K562 (cell line): ENCODE data around the gene ERVK3-1. TPM values are rescaled to one million over a fixed set of nuclear protein-coding genes. Genes with fewer than 3 reads are reported as not detected.

Experiments
- ATAC-seq: fragments of 200-7000 bp; cut with Tn5 transposase; 3 replicates; pipeline ENCODE4 v1.9.1; 2020; ENCODE audit warnings: moderate library complexity
- BruUV-seq: library from RNA; stranded (reverse); fragments of 400-500 nt; replicated peaks from 2 replicates; lab custom pipeline; 2021; lab: Mats Ljungman, UMichigan
- CTCF ChIA-PET: fragments of 300-600 bp; formaldehyde crosslinking; extraction: SDS; loops from one replicate; lab custom pipeline; 2021; ENCODE audit warnings: low intra/inter-chr PET ratio; lab: Yijun Ruan, JAX
- POLR2A ChIA-PET: fragments of 300-600, 350-650 bp; sonication (Branson Sonifier 250); formaldehyde crosslinking; extraction: SDS; loops from one replicate; lab custom pipeline; 2021; ENCODE audit warnings: antibody characterized with exemption, inconsistent platforms; lab: Yijun Ruan, JAX
- DNase-seq, 4 experiments: peaks; one replicate each; pipeline versions ENCODE4 v3.0.0 to v3.0.0-alpha.2; 2011 to 2018; ENCODE audit warnings: low spot score in 3 of 4, mixed read lengths in 3 of 4; ENCODE audit errors: extremely low read depth in 1 of 4
- FAIRE-seq: peaks from 2 replicates; lab custom pipeline; 2011; peaks lifted over from hg19 to GRCh38; lab: Jason Lieb, UNC
- H2AFZ ChIP-seq: 2 replicates; pipeline ENCODE4 v1.6.0; 2011; ENCODE audit warnings: low read depth, low read length, control low read depth, inconsistent platforms
- H3K27ac ChIP-seq: fragments of 200-600 bp; 3 replicates; pipeline ENCODE4 v1.8.0; 2011; ENCODE audit warnings: low read depth, mild to moderate bottlenecking, control low read depth, inconsistent platforms, low read length, moderate library complexity, mixed read lengths; ENCODE audit errors: extremely low read depth
- H3K27me3 ChIP-seq, 2 experiments: fragments of 300-600 bp in 1 of 2; 2 replicates in 1 of 2; 3 replicates in 1 of 2; pipeline versions ENCODE4 v1.6.0 to v1.8.0; 2011; ENCODE audit warnings: inconsistent platforms in 2 of 2, low read length in 2 of 2, mild to moderate bottlenecking in 1 of 2, mixed read lengths in 1 of 2, moderate library complexity in 1 of 2; ENCODE audit not compliant: control insufficient read depth in 2 of 2, insufficient read depth in 2 of 2
- H3K36me3 ChIP-seq: fragments of 300-600 bp; 3 replicates; pipeline ENCODE4 v1.8.0; 2011; ENCODE audit warnings: mild to moderate bottlenecking, low read length, inconsistent platforms; ENCODE audit not compliant: control insufficient read depth, insufficient read depth
- H3K4me1 ChIP-seq, 2 experiments: fragments of 200-600 bp in 1 of 2; replicated peaks in 1 of 2; 2 replicates in 1 of 2; 3 replicates in 1 of 2; pipeline versions ENCODE4 v1.5.1 to v1.8.0; 2011; ENCODE audit warnings: inconsistent platforms in 2 of 2, low read length in 2 of 2, mild to moderate bottlenecking in 1 of 2, mixed read lengths in 1 of 2, moderate library complexity in 1 of 2; ENCODE audit not compliant: control insufficient read depth in 2 of 2, insufficient read depth in 2 of 2
- H3K4me2 ChIP-seq: 2 replicates; pipeline ENCODE4 v1.6.1; 2011; ENCODE audit warnings: low read length, control low read depth, inconsistent platforms, mixed read lengths; ENCODE audit not compliant: insufficient read depth
- H3K4me3 ChIP-seq: fragments of 200-600 bp; sonication (generic), shearing (Covaris generic); 2 replicates; pipeline ENCODE4 v1.5.1; 2016; ENCODE audit warnings: control low read depth, inconsistent platforms
- H3K79me2 ChIP-seq: fragments of 200-600 bp; 3 replicates; pipeline ENCODE4 v1.8.0; 2011; ENCODE audit warnings: low read length, inconsistent platforms; ENCODE audit not compliant: control insufficient read depth, insufficient read depth
- H3K9ac ChIP-seq, 2 experiments: 2 replicates each; pipeline versions ENCODE4 v1.6.0 to v1.6.1; 2011; ENCODE audit warnings: low read depth in 2 of 2, low read length in 2 of 2, control low read depth in 1 of 2, inconsistent platforms in 1 of 2, mild to moderate bottlenecking in 1 of 2, mixed read lengths in 1 of 2; ENCODE audit not compliant: insufficient read depth in 1 of 2
- H3K9me1 ChIP-seq: one replicate; pipeline ENCODE4 v1.6.0; 2011; ENCODE audit warnings: inconsistent platforms, mild to moderate bottlenecking, low read length, moderate library complexity; ENCODE audit not compliant: control insufficient read depth, insufficient read depth
- H3K9me3 ChIP-seq: replicated peaks from 2 replicates; pipeline ENCODE4 v1.5.1; 2011; ENCODE audit warnings: low read depth, low read length, inconsistent platforms; ENCODE audit not compliant: control insufficient read depth, insufficient read depth
- H4K20me1 ChIP-seq: replicated peaks from 2 replicates; pipeline ENCODE4 v1.6.1; 2011; ENCODE audit warnings: low read length, inconsistent platforms, mixed read lengths; ENCODE audit not compliant: control insufficient read depth, insufficient read depth
- MAX ChIP-seq: sonication (generic); formaldehyde crosslinking; IDR thresholded peaks from 2 replicates; pipeline ENCODE4 v1.9.0; 2022; ENCODE audit warnings: mild to moderate bottlenecking, missing genetic modification reagents
- POLR2G ChIP-seq: fragments of 200-400 bp; formaldehyde crosslinking; IDR thresholded peaks from 2 replicates; pipeline ENCODE4 v1.6.1; 2017; ENCODE audit warnings: low read depth, mild to moderate bottlenecking, antibody characterized with exemption, low read length, moderate library complexity
- RBM15 ChIP-seq: fragments of 200-400 bp; formaldehyde crosslinking; IDR thresholded peaks from 2 replicates; pipeline ENCODE4 v1.6.1; 2018; ENCODE audit warnings: mild to moderate bottlenecking, low read length, moderate library complexity; ENCODE audit not compliant: insufficient read depth
- ZBTB26 ChIP-seq: fragments of 450-650 bp; formaldehyde crosslinking; IDR thresholded peaks from 2 replicates; pipeline ENCODE4 v1.4.0; 2022; ENCODE audit warnings: missing genetic modification characterization
- WGBS: fragments of 100-300 bp; shearing (Covaris generic); methylation state at CpG from one replicate; pipeline ENCODE4 v1.1.6; 2016; ENCODE audit warnings: low coverage, mixed read lengths; ENCODE audit not compliant: insufficient coverage; ENCODE audit errors: missing lambda C conversion rate; 5-methylcytosine and 5-hydroxymethylcytosine counted together
- in situ Hi-C: fragments of 300-500 bp; cut with MboI; formaldehyde crosslinking; loops from 4 replicates; pipeline ENCODE4 v1.15.0; 2018; ENCODE audit warnings: inconsistent platforms, mixed read lengths
- intact Hi-C: fragments of 100-400 bp; cut with micrococcal nuclease; formaldehyde crosslinking; loops from 2 replicates; pipeline ENCODE4 v1.14.2; 2022
- polyA plus RNA-seq, 8 experiments: library from polyadenylated mRNA; depleted of rRNA in 4 of 8; stranded (reverse) in 5 of 8; unstranded in 3 of 8; fragments of >200 nt; fragmentation: Nextera tagmentation in 2 of 8; fragmentation: Illumina TruSeq in 1 of 8; extraction: Ambion mirVana in 2 of 8; extraction: Trizol in 1 of 8; gene quantifications; 2 replicates each; pipeline versions ENCODE4 v1.2.1 to v1.2.3, GENCODE V29; 2011 to 2014; ENCODE audit warnings: inconsistent platforms in 1 of 8, missing spikeins in 1 of 8
- total RNA-seq, 7 experiments: library from RNA; depleted of rRNA in 6 of 7; stranded (reverse); fragments of >200 nt in 6 of 7; fragmentation: Illumina TruSeq in 2 of 7; extraction: Trizol in 2 of 7; gene quantifications; 2 replicates each; pipeline versions ENCODE4 v1.2.1 to v1.2.3, GENCODE V29; 2011 to 2021; ENCODE audit warnings: low replicate concordance in 1 of 7
- TF ChIP-seq, protein P1 (sequence below): sonication (generic); formaldehyde crosslinking; IDR thresholded peaks from 2 replicates; pipeline ENCODE4 v1.8.0; 2023; ENCODE audit warnings: mild to moderate bottlenecking, missing genetic modification reagents
- TF ChIP-seq, protein P2 (sequence below): sonication (generic); formaldehyde crosslinking; IDR thresholded peaks from 2 replicates; pipeline ENCODE4 v1.8.1; 2022; ENCODE audit warnings: missing genetic modification reagents

The ERVK3-1 gene
- total and polyA plus RNA-seq, 9 of the 15 experiments (the other 6 are each of a cell fraction or from before 2014, with no cell fraction given) = 87.6 to 299 (median 119) TPM

DNA sequence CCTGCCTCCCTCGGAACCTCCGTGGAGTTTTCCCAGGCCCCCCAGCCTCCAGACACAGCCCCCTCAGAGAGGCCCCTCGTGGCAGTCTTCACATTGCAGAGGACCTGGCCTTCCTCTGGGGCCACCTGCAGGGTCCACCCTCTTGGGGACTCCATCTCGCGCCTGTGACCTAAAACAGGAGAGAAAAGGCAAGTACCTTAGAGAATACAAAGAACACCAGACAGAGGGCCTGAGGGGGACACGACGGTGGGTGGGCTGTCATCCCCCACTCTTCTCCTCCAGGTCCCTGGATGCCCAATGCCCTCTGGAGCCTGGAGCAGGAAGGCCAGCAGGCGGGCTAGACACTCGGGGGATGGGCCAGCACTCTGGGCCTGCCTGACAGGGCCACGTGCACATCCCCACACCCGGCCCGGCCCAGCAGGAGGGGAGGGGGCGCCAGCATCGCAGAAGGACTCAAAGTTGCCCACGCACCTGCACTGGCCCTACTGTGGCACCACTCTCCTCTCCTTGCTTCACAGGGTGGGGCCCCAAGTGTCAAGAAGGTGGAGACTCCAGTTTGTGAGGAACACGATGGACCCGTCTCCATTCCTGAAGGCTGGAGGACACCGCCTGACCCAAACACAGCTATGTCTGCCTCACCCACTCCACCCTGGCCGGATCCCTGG, 52.4 kb downstream of the ERVK3-1 start:
- BruUV-seq = no TSS peak
- DNase-seq (no peak), FAIRE-seq (no peak), ATAC-seq (no peak)
- 73% methylated on average over 16 of the region's 19 CpGs for WGBS
- intact Hi-C loops (no loop called here), in situ Hi-C loops (no loop called here)
- Histone ChIP-seq H4K20me1 (no peaks in the 10 kb centered on the region), H3K27me3 (no peaks in the 10 kb centered on the region), H3K4me3 (no peak overlapping the region), H2AFZ (no peak overlapping the region), H3K9me1 (no peaks in the 10 kb centered on the region), H3K9ac (no peak overlapping the region; a peak in 1 of 4 replicates), H3K4me1 (peaks cover 7 to 39% of the 10 kb centered on the region in 2 experiments; a peak in 3 of 5 replicates), H3K9me3 (no peaks in the 10 kb centered on the region), H3K79me2 (peaks cover 7% of the 10 kb centered on the region; the same call in 1 of the 3 replicates), H3K27ac (no peak overlapping the region), H3K4me2 (no peak overlapping the region), H3K36me3 (no peaks in the 10 kb centered on the region)
- TF ChIP-seq ZBTB26 (no peak), POLR2G (peak; percentile 56)
- ChIA-PET CTCF (no interaction called here), POLR2A (no interaction called here)

GRCh38 chr19:58361900-58362271, 56.7 kb downstream of the ERVK3-1 start:
- FAIRE-seq (no peak), DNase-seq (peak; percentile 64 to 69 (median 66)), ATAC-seq (peak; percentile 60)
- Histone ChIP-seq H2AFZ (peak overlapping the region; percentile 92), H3K27ac (peak overlapping the region; percentile 97), H3K36me3 (no peaks in the 10 kb centered on the region), H3K4me3 (peak overlapping the region; percentile 65), H3K9ac (peak overlapping the region; percentile 97 to 99), H3K9me1 (no peaks in the 10 kb centered on the region), H3K79me2 (peaks cover 7% of the 10 kb centered on the region; the same call in 1 of the 3 replicates), H3K9me3 (no peaks in the 10 kb centered on the region), H3K4me1 (peaks cover 7 to 41% of the 10 kb centered on the region in 2 experiments; a peak in 3 of 5 replicates), H4K20me1 (no peaks in the 10 kb centered on the region), H3K4me2 (peak overlapping the region; percentile 97), H3K27me3 (no peaks in the 10 kb centered on the region)
- ChIA-PET CTCF (no interaction called here), POLR2A (interaction anchor here (0.7 to 1.9 kb wide), 11 partner anchors 9 to 133 kb away, joined by 3 to 20 read pairs (median 5); partner anchors contain the start of genes RPS5, ZNF544 and ZSCAN22)
- in situ Hi-C loops = no loop called here
- 8% methylated on average over 26 of the region's 28 CpGs for WGBS
- intact Hi-C loops = loop anchor here (2.0 kb wide), 2 partner anchors 19 to 57 kb away; partner anchors contain the start of genes ERVK3-1 and ZNF837
- BruUV-seq = no TSS peak
- TF ChIP-seq, protein P1, sequence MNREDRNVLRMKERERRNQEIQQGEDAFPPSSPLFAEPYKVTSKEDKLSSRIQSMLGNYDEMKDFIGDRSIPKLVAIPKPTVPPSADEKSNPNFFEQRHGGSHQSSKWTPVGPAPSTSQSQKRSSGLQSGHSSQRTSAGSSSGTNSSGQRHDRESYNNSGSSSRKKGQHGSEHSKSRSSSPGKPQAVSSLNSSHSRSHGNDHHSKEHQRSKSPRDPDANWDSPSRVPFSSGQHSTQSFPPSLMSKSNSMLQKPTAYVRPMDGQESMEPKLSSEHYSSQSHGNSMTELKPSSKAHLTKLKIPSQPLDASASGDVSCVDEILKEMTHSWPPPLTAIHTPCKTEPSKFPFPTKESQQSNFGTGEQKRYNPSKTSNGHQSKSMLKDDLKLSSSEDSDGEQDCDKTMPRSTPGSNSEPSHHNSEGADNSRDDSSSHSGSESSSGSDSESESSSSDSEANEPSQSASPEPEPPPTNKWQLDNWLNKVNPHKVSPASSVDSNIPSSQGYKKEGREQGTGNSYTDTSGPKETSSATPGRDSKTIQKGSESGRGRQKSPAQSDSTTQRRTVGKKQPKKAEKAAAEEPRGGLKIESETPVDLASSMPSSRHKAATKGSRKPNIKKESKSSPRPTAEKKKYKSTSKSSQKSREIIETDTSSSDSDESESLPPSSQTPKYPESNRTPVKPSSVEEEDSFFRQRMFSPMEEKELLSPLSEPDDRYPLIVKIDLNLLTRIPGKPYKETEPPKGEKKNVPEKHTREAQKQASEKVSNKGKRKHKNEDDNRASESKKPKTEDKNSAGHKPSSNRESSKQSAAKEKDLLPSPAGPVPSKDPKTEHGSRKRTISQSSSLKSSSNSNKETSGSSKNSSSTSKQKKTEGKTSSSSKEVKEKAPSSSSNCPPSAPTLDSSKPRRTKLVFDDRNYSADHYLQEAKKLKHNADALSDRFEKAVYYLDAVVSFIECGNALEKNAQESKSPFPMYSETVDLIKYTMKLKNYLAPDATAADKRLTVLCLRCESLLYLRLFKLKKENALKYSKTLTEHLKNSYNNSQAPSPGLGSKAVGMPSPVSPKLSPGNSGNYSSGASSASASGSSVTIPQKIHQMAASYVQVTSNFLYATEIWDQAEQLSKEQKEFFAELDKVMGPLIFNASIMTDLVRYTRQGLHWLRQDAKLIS (CRISPR knock-in tag) = peak; percentile 92; the same call in 1 of the 2 replicates
- TF ChIP-seq MAX (no peak), RBM15 (no peak)
- TF ChIP-seq, protein P2, sequence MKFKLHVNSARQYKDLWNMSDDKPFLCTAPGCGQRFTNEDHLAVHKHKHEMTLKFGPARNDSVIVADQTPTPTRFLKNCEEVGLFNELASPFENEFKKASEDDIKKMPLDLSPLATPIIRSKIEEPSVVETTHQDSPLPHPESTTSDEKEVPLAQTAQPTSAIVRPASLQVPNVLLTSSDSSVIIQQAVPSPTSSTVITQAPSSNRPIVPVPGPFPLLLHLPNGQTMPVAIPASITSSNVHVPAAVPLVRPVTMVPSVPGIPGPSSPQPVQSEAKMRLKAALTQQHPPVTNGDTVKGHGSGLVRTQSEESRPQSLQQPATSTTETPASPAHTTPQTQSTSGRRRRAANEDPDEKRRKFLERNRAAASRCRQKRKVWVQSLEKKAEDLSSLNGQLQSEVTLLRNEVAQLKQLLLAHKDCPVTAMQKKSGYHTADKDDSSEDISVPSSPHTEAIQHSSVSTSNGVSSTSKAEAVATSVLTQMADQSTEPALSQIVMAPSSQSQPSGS (CRISPR knock-in tag) = no peak
